GM19193 (cell line): Measurements from ENCODE around the gene PRMT7.

ENCODE experiments used
- POLR2A ChIP-seq: IDR thresholded peaks from 4 replicates; pipeline ENCODE4 v1.6.1; 2011; ENCODE audit not compliant: insufficient read depth, insufficient read length; ENCODE audit errors: extremely low read depth

Gene PRMT7

GRCh38 chr16:68369168-68369567, 58.3 kb downstream of the PRMT7 start:
- no peak for TF ChIP-seq POLR2A

DNA sequence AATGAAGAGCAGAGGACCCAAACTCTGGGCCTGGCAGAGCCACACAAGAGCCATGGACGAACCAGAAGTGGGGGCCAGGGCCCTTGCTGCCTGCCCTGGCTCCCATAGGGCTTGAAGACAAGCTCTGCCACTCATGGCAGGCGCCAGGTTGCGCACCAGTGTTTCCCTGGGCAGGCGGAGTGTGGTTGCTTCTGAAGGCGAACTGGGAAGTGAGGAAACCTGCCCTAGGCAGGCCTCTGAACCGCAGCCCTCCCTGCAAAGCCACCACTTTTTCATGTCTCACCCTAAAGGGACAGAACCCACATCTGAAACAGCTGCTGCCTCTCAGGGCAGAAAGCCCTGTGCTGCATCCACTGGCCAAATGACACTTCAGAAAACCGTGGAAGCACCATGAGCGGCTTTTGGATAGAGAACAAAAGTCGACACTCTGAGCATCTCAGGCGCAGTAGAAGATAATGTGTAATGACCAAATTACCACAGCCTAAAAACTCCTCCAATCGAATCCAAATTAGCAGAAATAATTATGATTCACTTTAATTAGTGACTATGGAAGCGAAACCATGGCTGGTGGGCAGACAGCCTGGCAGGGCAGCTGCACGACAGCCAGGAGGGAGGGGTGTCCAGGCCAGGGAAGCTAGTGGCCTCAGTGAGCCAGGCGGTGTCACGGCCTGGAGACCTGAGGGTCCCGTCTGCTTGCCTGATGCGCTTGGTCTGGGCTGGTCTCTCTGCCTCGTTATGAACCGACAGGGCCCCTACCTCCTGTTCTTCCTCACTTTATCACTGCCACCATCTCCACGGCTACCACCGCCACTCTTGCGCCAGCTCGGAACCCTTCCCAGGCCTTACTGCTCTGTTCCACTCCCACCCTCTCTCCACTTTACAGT, 59.1 kb downstream of the PRMT7 start:
- no peak for TF ChIP-seq POLR2A

- no peak for TF ChIP-seq POLR2A
Measured at GRCh38 chr16:68370581-68371275, 59.9 kb downstream of the PRMT7 start.

GRCh38 chr16:68371276-68371651, 60.4 kb downstream of the PRMT7 start:
- TF ChIP-seq POLR2A = no peak

- TF ChIP-seq POLR2A = no peak
Measured at GRCh38 chr16:68371706-68372380, 61.0 kb downstream of the PRMT7 start.

DNA sequence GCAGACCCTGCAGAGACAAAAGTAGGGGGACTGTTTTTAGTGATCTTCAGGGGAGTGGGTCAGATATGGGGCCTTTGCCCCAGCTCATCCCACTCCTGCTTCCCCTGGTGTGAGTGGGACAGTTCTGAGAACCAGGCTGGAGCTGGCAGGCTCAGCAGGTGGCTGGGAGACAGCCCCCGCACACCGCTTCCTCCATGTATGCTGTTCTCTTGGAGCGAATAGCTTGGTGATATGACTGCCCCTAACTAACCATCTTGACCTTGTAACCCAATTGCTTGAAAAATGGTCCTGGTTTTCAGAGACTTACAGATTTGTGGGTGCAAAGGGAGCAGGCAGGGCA, 61.5 kb downstream of the PRMT7 start:
- no peak for TF ChIP-seq POLR2A

DNA sequence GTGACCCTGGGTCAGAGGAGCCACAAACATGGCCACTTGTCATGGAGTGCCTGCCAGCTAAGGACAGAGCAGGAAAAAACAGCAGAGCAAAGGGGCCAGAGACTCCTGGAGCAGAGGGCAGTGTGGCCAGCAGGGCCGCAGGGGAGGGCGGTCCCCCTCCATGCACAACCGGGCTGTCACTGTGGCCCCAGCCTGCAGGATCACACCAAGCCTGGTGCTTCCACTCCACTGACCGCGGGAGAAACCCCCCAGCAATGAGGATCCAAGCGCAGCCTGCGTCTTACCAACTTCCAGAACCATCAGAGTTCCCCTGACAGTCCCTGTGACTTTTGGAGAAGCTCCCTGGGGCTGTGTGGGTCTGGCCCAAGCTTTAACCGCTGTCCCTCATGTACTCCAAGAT, 62.0 kb downstream of the PRMT7 start:
- no peak for TF ChIP-seq POLR2A

DNA sequence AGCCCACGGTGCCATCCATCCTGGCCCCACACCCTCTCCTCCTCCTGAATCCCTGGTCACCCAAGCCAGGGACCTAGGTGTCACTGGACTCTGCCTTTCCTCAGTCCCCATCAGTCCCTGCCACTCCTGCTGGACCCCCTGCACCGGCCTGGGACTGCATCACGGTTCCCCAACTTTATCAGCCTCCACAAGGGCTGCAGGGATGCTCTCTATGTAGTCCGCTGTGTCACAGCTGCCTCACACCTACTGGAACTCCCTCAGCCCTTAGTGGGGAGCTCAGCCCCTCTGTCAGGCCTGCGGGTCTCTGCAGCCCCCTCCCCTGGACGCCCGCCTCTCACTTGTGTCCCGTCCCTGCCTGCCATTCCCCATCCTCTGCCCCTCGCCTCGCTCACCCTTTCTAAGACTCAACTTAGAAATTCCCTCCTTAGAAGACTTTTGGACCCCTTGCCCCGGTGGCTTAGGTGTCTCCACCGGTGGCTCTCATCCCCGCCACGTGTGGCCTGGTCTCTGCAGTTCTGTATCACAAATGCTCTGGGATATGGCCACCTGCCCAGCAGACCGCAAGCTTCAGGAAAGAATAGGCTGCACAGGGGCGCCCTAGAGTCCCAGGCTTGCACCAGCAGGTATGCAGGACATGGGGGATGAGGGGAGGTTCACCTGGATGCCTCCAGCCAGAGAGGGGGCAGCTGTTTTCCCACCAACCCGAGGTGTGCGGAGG, 62.9 kb downstream of the PRMT7 start:
- TF ChIP-seq POLR2A = no peak

GRCh38 chr16:68374246-68374805, 63.5 kb downstream of the PRMT7 start:
- no peak for TF ChIP-seq POLR2A

- TF ChIP-seq POLR2A = no peak
Measured at GRCh38 chr16:68374961-68375660, 64.3 kb downstream of the PRMT7 start.

GRCh38 chr16:68375801-68376536, 65.2 kb downstream of the PRMT7 start:
- no peak for TF ChIP-seq POLR2A

DNA sequence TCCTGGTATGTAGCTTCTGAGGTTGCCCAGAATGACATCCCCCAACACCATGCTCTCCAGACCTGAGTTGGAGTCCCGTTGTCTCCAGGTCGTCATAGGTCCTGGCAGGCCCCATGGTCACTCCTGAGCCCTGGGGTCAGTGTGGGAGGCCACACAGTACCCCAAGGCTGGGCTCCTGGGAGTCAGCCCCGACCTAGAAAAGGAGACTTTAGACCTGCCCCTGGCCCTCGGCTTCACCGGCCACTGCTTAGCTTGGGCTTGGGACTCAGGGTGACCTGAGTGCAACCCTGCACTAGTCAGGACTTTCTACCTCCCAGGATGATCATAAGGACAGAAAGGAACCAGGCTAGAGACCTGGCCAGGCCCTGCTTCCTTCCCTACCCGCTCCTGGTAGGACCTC, 65.8 kb downstream of the PRMT7 start:
- no peak for TF ChIP-seq POLR2A

- no peak for TF ChIP-seq POLR2A
Measured at GRCh38 chr16:68377221-68377620, 66.4 kb downstream of the PRMT7 start.
